ENCODE data around the gene CCT6A. TPM values are rescaled to one million over a fixed set of nuclear protein-coding genes. Genes with fewer than 3 reads are reported as not detected.
A peak's percentile ranks its signal among the peaks of the same experiment; 100 is the strongest.

CCT6A gene
- total and polyA plus RNA-seq, 9 of the 15 experiments (the other 6 are each of a cell fraction or from before 2014, with no cell fraction given) = 244 to 708 (median 387) TPM

GRCh38 chr7:56051339-56052191 is at the start of gene CCT6A, which contains the start of gene PSPH (continued):
- TF ChIP-seq ZNF512 (tag; IDR thresholded peaks at IDR 0.05) (no peak), LEF1 (IDR thresholded peaks at IDR 0.05) (no peak), ESRRB (CRISPR knock-in tag; IDR thresholded peaks at IDR 0.05; ENCODE audit: borderline replicate concordance) (no peak), MXD1 (CRISPR knock-in tag; IDR thresholded peaks at IDR 0.05; ENCODE audit: borderline replicate concordance, poor library complexity, severe bottlenecking) (no peak), ZNF395 (CRISPR knock-in tag; IDR thresholded peaks at IDR 0.05) (no peak), RBM17 (IDR thresholded peaks at IDR 0.05; ENCODE audit: borderline replicate concordance, low read depth, low read length) (no peak), VEZF1 (CRISPR knock-in tag; IDR thresholded peaks at IDR 0.05) (peak; percentile 80), ZNF586 (CRISPR knock-in tag; conservative IDR thresholded peaks at IDR 0.05) (no peak), CBX2 (IDR thresholded peaks at IDR 0.05; ENCODE audit: insufficient read depth, low read length, poor library complexity, severe bottlenecking) (no peak), HDAC8 (tag; IDR thresholded peaks at IDR 0.05) (peak; percentile 58; the same call in 1 of the 2 replicates), ZBTB2 (IDR thresholded peaks at IDR 0.05) (peak; percentile 89), E2F3 (CRISPR knock-in tag; IDR thresholded peaks at IDR 0.05) (no peak), ZNF134 (CRISPR knock-in tag; conservative IDR thresholded peaks at IDR 0.05) (no peak), ATF1 (CRISPR knock-in tag; IDR thresholded peaks at IDR 0.05) (no peak), ATF1 (tag; IDR thresholded peaks at IDR 0.05) (peak; percentile 95), ZBTB5 (IDR thresholded peaks at IDR 0.05) (no peak), ARHGAP35 (IDR thresholded peaks at IDR 0.05; ENCODE audit: partially characterized antibody) (no peak), PHF20 (IDR thresholded peaks at IDR 0.05; ENCODE audit: partially characterized antibody) (peak; percentile 2), SREBF1 (IDR thresholded peaks at IDR 0.05; ENCODE audit: borderline replicate concordance, low read depth, low read length) (no peak)
